Kidney (tissue), 14 donors: ENCODE data around the gene IL3. TPM values are rescaled to one million over a fixed set of nuclear protein-coding genes. Genes with fewer than 3 reads are reported as not detected.

Experiments
- DNase-seq, 5 donors: peaks; one replicate each; pipeline ENCODE4 v3.0.0-alpha.2; 2013 to 2020
- FAIRE-seq: peaks from 2 replicates; lab custom pipeline; 2012; peaks lifted over from hg19 to GRCh38; lab: Jason Lieb, UNC
- H3K27ac ChIP-seq, 2 donors: one replicate each; pipeline ENCODE4 v1.7.0; 2013; ENCODE audit warnings: low read depth in 2 of 2, low read length in 2 of 2, inconsistent platforms in 1 of 2
- H3K27me3 ChIP-seq: one replicate; pipeline ENCODE4 v1.7.1; 2013; ENCODE audit warnings: low read length, inconsistent platforms; ENCODE audit not compliant: control insufficient read depth, insufficient read depth
- H3K36me3 ChIP-seq, 3 donors: one replicate each; pipeline versions ENCODE4 v1.7.0 to v1.7.1; 2013; ENCODE audit warnings: low read length in 3 of 3, control low read depth in 1 of 3, inconsistent platforms in 1 of 3; ENCODE audit not compliant: insufficient read depth in 3 of 3, control insufficient read depth in 2 of 3
- H3K4me1 ChIP-seq, 3 donors: one replicate each; pipeline versions ENCODE4 v1.7.0 to v1.7.1; 2013; ENCODE audit warnings: low read length in 3 of 3, inconsistent platforms in 1 of 3, low read depth in 1 of 3; ENCODE audit not compliant: control insufficient read depth in 2 of 3, insufficient read depth in 2 of 3
- H3K4me3 ChIP-seq, 3 donors: one replicate each; pipeline versions ENCODE4 v1.7.0 to v1.8.1; 2013; ENCODE audit warnings: low read length in 3 of 3, control low read depth in 1 of 3, inconsistent platforms in 1 of 3
- H3K9ac ChIP-seq, 3 donors: one replicate each; pipeline versions ENCODE4 v1.7.0 to v1.7.1; 2013; ENCODE audit warnings: low read length in 3 of 3, control low read depth in 1 of 3, inconsistent platforms in 1 of 3
- H3K9me3 ChIP-seq, 3 donors: one replicate each; pipeline versions ENCODE4 v1.7.0 to v1.7.1; 2013; ENCODE audit warnings: low read length in 3 of 3, control low read depth in 1 of 3, inconsistent platforms in 1 of 3; ENCODE audit not compliant: control insufficient read depth in 2 of 3, insufficient read depth in 1 of 3
- intact Hi-C: fragments of 100-400 bp; cut with DNase I; formaldehyde crosslinking; loops from one replicate; pipeline ENCODE4 v1.11.1; 2022
- polyA plus RNA-seq: library from polyadenylated mRNA; stranded (reverse); fragments of 350-450 nt; fragmentation: Illumina TruSeq; extraction: RNeasy Lipid Tissue Mini Kit (QIAGEN cat#74804); gene quantifications from one replicate; pipeline ENCODE4 v1.2.3, GENCODE V29; 2014; ENCODE audit warnings: low read depth, low replicate concordance; ENCODE audit not compliant: insufficient read depth
- total RNA-seq: library from RNA; stranded (reverse); fragmentation: NEBNext Ultra II Directional; extraction: Animal tissue kit (Norgen Biotek cat#: 25700); gene quantifications from one replicate; pipeline ENCODE4 v1.2.1, GENCODE V29; 2021
- TF ChIP-seq, protein P1 (sequence below): IDR thresholded peaks from 3 replicates; pipeline ENCODE4 v1.5.1; 2012; ENCODE audit warnings: mild to moderate bottlenecking, moderate library complexity, borderline replicate concordance; ENCODE audit not compliant: insufficient read depth; ENCODE audit errors: extremely low read depth
- donor health status: control.
- donor health status: control.
- donor health status: control.
- donor health status: control.
- donor health status: control.
- donor health status: DM: yes; HTN: yes; CAD: no.
- donor health status: Normal renal cell carcinoma (clear cell type).

IL3 gene
- total and polyA plus RNA-seq, 2 donors from 2014 or later = not detected

GRCh38 chr5:132050661-132051552 lies 9.5 kb upstream of the IL3 start:
- TF ChIP-seq, protein P1, sequence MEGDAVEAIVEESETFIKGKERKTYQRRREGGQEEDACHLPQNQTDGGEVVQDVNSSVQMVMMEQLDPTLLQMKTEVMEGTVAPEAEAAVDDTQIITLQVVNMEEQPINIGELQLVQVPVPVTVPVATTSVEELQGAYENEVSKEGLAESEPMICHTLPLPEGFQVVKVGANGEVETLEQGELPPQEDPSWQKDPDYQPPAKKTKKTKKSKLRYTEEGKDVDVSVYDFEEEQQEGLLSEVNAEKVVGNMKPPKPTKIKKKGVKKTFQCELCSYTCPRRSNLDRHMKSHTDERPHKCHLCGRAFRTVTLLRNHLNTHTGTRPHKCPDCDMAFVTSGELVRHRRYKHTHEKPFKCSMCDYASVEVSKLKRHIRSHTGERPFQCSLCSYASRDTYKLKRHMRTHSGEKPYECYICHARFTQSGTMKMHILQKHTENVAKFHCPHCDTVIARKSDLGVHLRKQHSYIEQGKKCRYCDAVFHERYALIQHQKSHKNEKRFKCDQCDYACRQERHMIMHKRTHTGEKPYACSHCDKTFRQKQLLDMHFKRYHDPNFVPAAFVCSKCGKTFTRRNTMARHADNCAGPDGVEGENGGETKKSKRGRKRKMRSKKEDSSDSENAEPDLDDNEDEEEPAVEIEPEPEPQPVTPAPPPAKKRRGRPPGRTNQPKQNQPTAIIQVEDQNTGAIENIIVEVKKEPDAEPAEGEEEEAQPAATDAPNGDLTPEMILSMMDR = no peak
- Histone ChIP-seq H3K27me3 (no peaks in the 10 kb centered on the region), H3K27ac (no peak overlapping the region), H3K4me3 (no peak overlapping the region), H3K9ac (no peak overlapping the region), H3K9me3 (no peaks in the 10 kb centered on the region), H3K36me3 (no peaks in the 10 kb centered on the region), H3K4me1 (no peaks in the 10 kb centered on the region)
- DNase-seq (peak in 3 of 5 donors; percentile 4 to 27 (median 22)), FAIRE-seq (no peak)
- intact Hi-C loops = no loop called here

DNA sequence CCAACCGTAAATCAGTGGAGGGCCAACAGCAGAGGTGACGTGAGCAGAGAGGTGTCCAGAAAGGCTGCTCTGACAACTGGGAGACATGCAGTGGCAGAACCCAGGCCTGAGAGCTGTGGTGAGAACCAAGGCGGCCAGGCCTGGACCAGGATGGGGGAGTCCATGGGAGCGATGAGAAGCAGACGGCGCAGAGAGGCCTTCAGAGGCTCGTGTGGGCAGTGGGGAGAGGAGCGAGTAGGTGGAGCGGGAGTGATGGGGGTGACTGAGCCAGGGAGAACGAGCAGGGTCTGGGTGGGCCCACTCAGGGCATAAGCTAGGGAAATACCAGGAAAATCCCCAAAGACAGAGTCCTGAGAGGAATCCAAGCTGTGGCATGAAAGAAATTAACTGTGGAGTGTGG lies 7.9 kb upstream of the IL3 start:
- no peaks in the 10 kb centered on the region for H3K27me3 ChIP-seq
- H3K36me3 ChIP-seq = no peaks in the 10 kb centered on the region
- H3K9ac ChIP-seq = no peak overlapping the region
- DNase-seq = peak in 3 of 5 donors; percentile 4 to 58 (median 18)
- no peak overlapping the region for H3K4me3 ChIP-seq
- H3K4me1 ChIP-seq = no peaks in the 10 kb centered on the region
- intact Hi-C loops = no loop called here
- no peak for FAIRE-seq
- TF ChIP-seq, protein P1 = no peak
- no peak overlapping the region for H3K27ac ChIP-seq
- H3K9me3 ChIP-seq = no peaks in the 10 kb centered on the region

- TF ChIP-seq, protein P1 = no peak
- DNase-seq = peak in 2 of 5 donors; percentile 13 to 45
- no peak overlapping the region for H3K9ac ChIP-seq
Measured at GRCh38 chr5:132053483-132053882, 7.0 kb upstream of the IL3 start.

More at GRCh38 chr5:132053483-132053882, 7.0 kb upstream of the IL3 start:
- no peak for FAIRE-seq
- Histone ChIP-seq H3K36me3 (no peaks in the 10 kb centered on the region), H3K27ac (no peak overlapping the region), H3K4me1 (no peaks in the 10 kb centered on the region), H3K4me3 (no peak overlapping the region), H3K27me3 (no peaks in the 10 kb centered on the region), H3K9me3 (no peaks in the 10 kb centered on the region)
- intact Hi-C loops = no loop called here
